BLaER1 treated with 17β-estradiol and CSF1 and Interleukin-3, amounts not matched to agents 10 nM and 100 nM (cell line): ENCODE measurements around the gene GREB1.

Experiments
- H3K27ac ChIP-seq, 11 experiments: shearing (Covaris generic); formaldehyde crosslinking; 2 replicates each; pipeline ENCODE4 v1.8.1; 2022
- H3K27me3 ChIP-seq, 11 experiments: shearing (Covaris generic); formaldehyde crosslinking; 2 replicates each; pipeline ENCODE4 v1.8.1; 2022
- H3K36me3 ChIP-seq, 11 experiments: shearing (Covaris generic); formaldehyde crosslinking; 2 replicates each; pipeline ENCODE4 v1.8.1; 2022
- H3K4me1 ChIP-seq, 10 experiments: shearing (Covaris generic); formaldehyde crosslinking; 2 replicates each; pipeline ENCODE4 v1.8.1; 2022
- H3K4me2 ChIP-seq, 11 experiments: shearing (Covaris generic); formaldehyde crosslinking; 2 replicates each; pipeline ENCODE4 v1.8.1; 2022
- H3K4me3 ChIP-seq, 10 experiments: shearing (Covaris generic); formaldehyde crosslinking; 2 replicates each; pipeline ENCODE4 v1.8.1; 2022
- H3K9ac ChIP-seq, 11 experiments: shearing (Covaris generic); formaldehyde crosslinking; 2 replicates each; pipeline ENCODE4 v1.8.1; 2022
- H3K9me3 ChIP-seq, 11 experiments: shearing (Covaris generic); formaldehyde crosslinking; replicated peaks in 1 of 11; 2 replicates each; pipeline ENCODE4 v1.8.1; 2022
- H4K20me1 ChIP-seq, 11 experiments: shearing (Covaris generic); formaldehyde crosslinking; 2 replicates each; pipeline ENCODE4 v1.8.1; 2022
- Cebpa-rat ChIP-seq, 11 experiments: shearing (Covaris generic); IDR thresholded peaks; 2 replicates each; pipeline ENCODE4 v1.8.1; 2022

GREB1 gene

DNA sequence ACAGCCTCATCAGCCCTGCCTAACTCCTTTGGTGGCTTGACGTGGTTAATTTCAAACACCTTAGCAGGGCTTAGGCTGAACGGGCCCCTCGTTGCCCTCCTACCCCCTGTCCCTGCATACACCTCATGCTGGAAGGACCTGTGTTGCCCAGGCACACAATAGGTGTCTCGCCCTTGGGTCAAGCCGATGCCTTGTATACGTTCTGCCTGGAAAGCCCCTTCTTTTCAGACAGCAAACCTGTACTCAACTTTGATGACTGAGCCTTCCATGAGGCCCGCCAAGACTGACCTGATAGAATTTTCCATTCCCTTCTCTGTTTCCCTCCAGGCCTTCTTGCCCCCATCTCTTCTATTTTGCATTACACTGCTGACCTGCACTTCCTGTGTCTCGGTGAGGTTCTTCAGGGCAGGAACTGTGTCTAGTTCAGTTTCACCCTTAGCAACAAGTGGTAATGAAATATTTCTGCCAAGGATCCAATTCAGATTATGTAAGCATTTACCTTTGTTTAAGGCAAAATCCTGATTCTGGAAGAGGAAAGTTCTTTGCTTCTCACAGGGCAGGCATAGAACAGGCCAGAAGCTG, 7.9 kb downstream of the GREB1 start:
- peak overlapping the region in 9 of 11 experiments; percentile 24 to 74 (median 60); a peak in 17 of 22 replicates for H3K4me2 ChIP-seq
- H3K27ac ChIP-seq = peak overlapping the region in 1 of 11 experiments; percentile 25; a peak in 1 of 22 replicates

DNA sequence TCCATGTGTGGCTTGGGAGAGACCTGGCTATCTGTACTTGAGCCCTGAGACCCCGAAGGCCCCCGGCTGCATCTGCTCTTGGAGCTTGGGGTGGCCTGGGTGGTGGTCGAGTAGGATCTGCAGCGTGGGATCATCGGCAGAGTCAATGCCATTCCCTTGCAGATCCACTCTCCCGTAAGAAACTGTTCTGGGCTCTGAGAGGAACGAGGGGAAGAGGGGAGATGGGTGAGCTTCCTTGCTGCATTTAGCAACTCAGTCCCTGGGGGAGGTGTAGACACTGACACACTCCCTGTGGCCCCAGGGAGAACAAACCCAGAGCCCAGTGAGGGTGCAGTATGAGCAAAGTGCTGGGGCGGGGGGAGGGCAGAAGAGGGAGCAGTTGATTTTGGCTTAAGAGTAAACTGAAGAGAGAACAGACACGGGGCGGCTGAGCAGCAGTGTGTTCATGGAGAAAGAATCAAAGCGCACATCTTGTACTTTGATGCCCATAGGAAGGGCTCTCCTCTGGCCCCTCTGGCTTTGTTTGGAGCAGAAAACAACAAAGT, 8.5 kb downstream of the GREB1 start:
- no peak overlapping the region for H3K4me3 ChIP-seq
- H3K9ac ChIP-seq = peak overlapping the region in 2 of 11 experiments; percentile 19 to 20; a peak in 1 of 22 replicates
- H3K36me3 ChIP-seq = no peaks in the 10 kb centered on the region
- H3K27me3 ChIP-seq = peaks cover 0 to 34% (median 0%) of the 10 kb centered on the region in 11 experiments; a peak in 4 of 22 replicates
- peak overlapping the region in 9 of 11 experiments; percentile 24 to 74 (median 60); a peak in 17 of 22 replicates for H3K4me2 ChIP-seq
- H4K20me1 ChIP-seq = no peaks in the 10 kb centered on the region
- H3K27ac ChIP-seq = peak overlapping the region in 1 of 11 experiments; percentile 25; a peak in 1 of 22 replicates
- TF ChIP-seq Cebpa-rat (IDR thresholded peaks at IDR 0.05) = no peak
- peaks cover 0 to 29% (median 22%) of the 10 kb centered on the region in 10 experiments; a peak in 16 of 20 replicates for H3K4me1 ChIP-seq
- H3K9me3 ChIP-seq = 0 out of 22 replicates have a peak, but pooled peaks cover 0 to 4% (median 0%) of the 10 kb centered on the region in 11 experiments

More for the DNA sequence above, 7.9 kb downstream of the GREB1 start:
- Histone ChIP-seq H3K4me3 (no peak overlapping the region), H3K27me3 (peaks cover 0 to 34% (median 0%) of the 10 kb centered on the region in 11 experiments; a peak in 4 of 22 replicates), H3K4me1 (peaks cover 0 to 29% (median 22%) of the 10 kb centered on the region in 10 experiments; a peak in 16 of 20 replicates), H3K9ac (0 out of 22 replicates have a peak overlapping the region, but pooled peaks of 1 of the 11 experiments have one; percentile 19), H3K36me3 (no peaks in the 10 kb centered on the region), H3K9me3 (0 out of 22 replicates have a peak, but pooled peaks cover 0 to 4% (median 0%) of the 10 kb centered on the region in 11 experiments), H4K20me1 (no peaks in the 10 kb centered on the region)
- TF ChIP-seq Cebpa-rat (IDR thresholded peaks at IDR 0.05) = no peak

GRCh38 chr2:11543337-11544216, 9.7 kb downstream of the GREB1 start:
- H3K4me2 ChIP-seq = peak overlapping the region in 5 of 11 experiments; percentile 40 to 74 (median 67); a peak in 6 of 22 replicates

DNA sequence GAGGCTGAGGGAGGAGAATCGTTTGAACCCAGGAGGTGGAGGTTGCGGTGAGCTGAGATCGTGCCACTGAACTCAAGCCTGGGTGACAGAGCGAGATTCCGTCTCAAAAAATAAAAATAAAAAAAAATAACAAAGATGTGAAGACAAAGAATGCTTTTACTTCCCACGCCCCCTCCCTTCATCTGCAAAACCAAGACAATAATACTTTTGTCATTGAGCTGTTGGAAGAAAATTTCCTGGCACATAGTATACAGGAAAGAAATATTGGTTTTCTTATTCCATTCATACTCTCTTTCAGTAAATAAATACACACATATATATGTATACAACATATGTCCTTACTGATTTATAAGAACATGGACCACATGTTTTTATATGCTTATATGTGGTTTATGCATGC, 12.2 kb downstream of the GREB1 start:
- H4K20me1 ChIP-seq = no peaks in the 10 kb centered on the region
- no peak overlapping the region for H3K9ac ChIP-seq
- H3K9me3 ChIP-seq = peaks cover 12 to 23% (median 18%) of the 10 kb centered on the region in 11 experiments
- no peak overlapping the region for H3K27ac ChIP-seq
- H3K4me1 ChIP-seq = peaks cover 0 to 23% (median 21%) of the 10 kb centered on the region in 10 experiments; a peak in 16 of 20 replicates
- no peak overlapping the region for H3K4me3 ChIP-seq
- H3K4me2 ChIP-seq = no peak overlapping the region
- no peak for TF ChIP-seq Cebpa-rat (IDR thresholded peaks at IDR 0.05)
- H3K36me3 ChIP-seq = 0 out of 22 replicates have a peak, but pooled peaks cover 0 to 6% (median 0%) of the 10 kb centered on the region in 11 experiments
- peaks cover 0 to 53% (median 0%) of the 10 kb centered on the region in 11 experiments; a peak in 4 of 22 replicates for H3K27me3 ChIP-seq

More at GRCh38 chr2:11543337-11544216, 9.7 kb downstream of the GREB1 start:
- no peak for TF ChIP-seq Cebpa-rat (IDR thresholded peaks at IDR 0.05)
- H3K9ac ChIP-seq = no peak overlapping the region
- no peaks in the 10 kb centered on the region for H3K36me3 ChIP-seq
- no peak overlapping the region for H3K4me3 ChIP-seq
- H3K4me1 ChIP-seq = peaks cover 0 to 29% (median 22%) of the 10 kb centered on the region in 10 experiments; a peak in 16 of 20 replicates
- H3K27me3 ChIP-seq = peaks cover 0 to 39% (median 0%) of the 10 kb centered on the region in 11 experiments; a peak in 4 of 22 replicates
- H4K20me1 ChIP-seq = no peaks in the 10 kb centered on the region
- peaks cover 0 to 2% (median 0%) of the 10 kb centered on the region in 11 experiments; a peak in 2 of 22 replicates for H3K9me3 ChIP-seq
- H3K27ac ChIP-seq = no peak overlapping the region

GRCh38 chr2:11547912-11548497, 14.2 kb downstream of the GREB1 start:
- Histone ChIP-seq H3K9ac (no peak overlapping the region), H3K4me1 (peaks cover 0 to 3% (median 1%) of the 10 kb centered on the region in 10 experiments; a peak in 12 of 20 replicates), H3K36me3 (0 out of 22 replicates have a peak, but pooled peaks cover 0 to 6% (median 0%) of the 10 kb centered on the region in 11 experiments), H3K4me2 (no peak overlapping the region), H3K27me3 (peaks cover 0 to 62% (median 0%) of the 10 kb centered on the region in 11 experiments; a peak in 4 of 22 replicates), H3K27ac (no peak overlapping the region), H3K9me3 (peaks cover 18 to 31% (median 23%) of the 10 kb centered on the region in 11 experiments), H4K20me1 (no peaks in the 10 kb centered on the region), H3K4me3 (no peak overlapping the region)
- TF ChIP-seq Cebpa-rat (IDR thresholded peaks at IDR 0.05) = no peak

- TF ChIP-seq Cebpa-rat (IDR thresholded peaks at IDR 0.05) = no peak
- peaks cover 18 to 31% (median 23%) of the 10 kb centered on the region in 11 experiments for H3K9me3 ChIP-seq
- peaks cover 0 to 72% (median 0%) of the 10 kb centered on the region in 11 experiments; a peak in 4 of 22 replicates for H3K27me3 ChIP-seq
- no peak overlapping the region for H3K9ac ChIP-seq
- H3K4me1 ChIP-seq = peaks cover 11 to 19% (median 13%) of the 10 kb centered on the region in 10 experiments
- H4K20me1 ChIP-seq = peaks cover 0 to 11% (median 0%) of the 10 kb centered on the region in 11 experiments; a peak in 2 of 22 replicates
- H3K27ac ChIP-seq = no peak overlapping the region
- H3K4me3 ChIP-seq = no peak overlapping the region
- H3K4me2 ChIP-seq = no peak overlapping the region
- H3K36me3 ChIP-seq = 0 out of 22 replicates have a peak, but pooled peaks cover 0 to 6% (median 0%) of the 10 kb centered on the region in 11 experiments
Observed at GRCh38 chr2:11550302-11550701, 16.5 kb downstream of the GREB1 start.

GRCh38 chr2:11550901-11551568, 17.2 kb downstream of the GREB1 start:
- H3K27ac ChIP-seq = no peak overlapping the region
- no peak for TF ChIP-seq Cebpa-rat (IDR thresholded peaks at IDR 0.05)

More at GRCh38 chr2:11550901-11551568, 17.2 kb downstream of the GREB1 start:
- Histone ChIP-seq H3K27me3 (peaks cover 0 to 79% (median 0%) of the 10 kb centered on the region in 11 experiments; a peak in 4 of 22 replicates), H4K20me1 (peaks cover 0 to 11% (median 0%) of the 10 kb centered on the region in 11 experiments; a peak in 2 of 22 replicates), H3K9ac (no peak overlapping the region), H3K4me3 (no peak overlapping the region), H3K4me2 (no peak overlapping the region), H3K9me3 (peaks cover 18 to 31% (median 23%) of the 10 kb centered on the region in 11 experiments), H3K4me1 (peaks cover 11 to 20% (median 13%) of the 10 kb centered on the region in 10 experiments), H3K36me3 (0 out of 22 replicates have a peak, but pooled peaks cover 0 to 6% (median 0%) of the 10 kb centered on the region in 11 experiments)
